HL-60 (cell line): ENCODE results near the gene SMOC1.

Experiments
- CTCF ChIP-seq: IDR thresholded peaks from one replicate; pipeline ENCODE4 v1.5.1; 2011; ENCODE audit warnings: low read length, control low read depth, inconsistent platforms; ENCODE audit not compliant: insufficient read depth
- GABPA ChIP-seq: IDR thresholded peaks from 2 replicates; pipeline ENCODE4 v1.6.1; 2012; ENCODE audit warnings: low read depth
- POLR2AphosphoS5 ChIP-seq: IDR thresholded peaks from 2 replicates; pipeline ENCODE4 v1.6.1; 2012; ENCODE audit warnings: low read depth
- TF ChIP-seq, protein P1 (sequence below): IDR thresholded peaks from 2 replicates; pipeline ENCODE4 v1.6.1; 2012; ENCODE audit warnings: low read depth; ENCODE audit not compliant: insufficient replicate concordance

- TF ChIP-seq CTCF (no peak), POLR2AphosphoS5 (no peak), GABPA (no peak)
- TF ChIP-seq, protein P1, sequence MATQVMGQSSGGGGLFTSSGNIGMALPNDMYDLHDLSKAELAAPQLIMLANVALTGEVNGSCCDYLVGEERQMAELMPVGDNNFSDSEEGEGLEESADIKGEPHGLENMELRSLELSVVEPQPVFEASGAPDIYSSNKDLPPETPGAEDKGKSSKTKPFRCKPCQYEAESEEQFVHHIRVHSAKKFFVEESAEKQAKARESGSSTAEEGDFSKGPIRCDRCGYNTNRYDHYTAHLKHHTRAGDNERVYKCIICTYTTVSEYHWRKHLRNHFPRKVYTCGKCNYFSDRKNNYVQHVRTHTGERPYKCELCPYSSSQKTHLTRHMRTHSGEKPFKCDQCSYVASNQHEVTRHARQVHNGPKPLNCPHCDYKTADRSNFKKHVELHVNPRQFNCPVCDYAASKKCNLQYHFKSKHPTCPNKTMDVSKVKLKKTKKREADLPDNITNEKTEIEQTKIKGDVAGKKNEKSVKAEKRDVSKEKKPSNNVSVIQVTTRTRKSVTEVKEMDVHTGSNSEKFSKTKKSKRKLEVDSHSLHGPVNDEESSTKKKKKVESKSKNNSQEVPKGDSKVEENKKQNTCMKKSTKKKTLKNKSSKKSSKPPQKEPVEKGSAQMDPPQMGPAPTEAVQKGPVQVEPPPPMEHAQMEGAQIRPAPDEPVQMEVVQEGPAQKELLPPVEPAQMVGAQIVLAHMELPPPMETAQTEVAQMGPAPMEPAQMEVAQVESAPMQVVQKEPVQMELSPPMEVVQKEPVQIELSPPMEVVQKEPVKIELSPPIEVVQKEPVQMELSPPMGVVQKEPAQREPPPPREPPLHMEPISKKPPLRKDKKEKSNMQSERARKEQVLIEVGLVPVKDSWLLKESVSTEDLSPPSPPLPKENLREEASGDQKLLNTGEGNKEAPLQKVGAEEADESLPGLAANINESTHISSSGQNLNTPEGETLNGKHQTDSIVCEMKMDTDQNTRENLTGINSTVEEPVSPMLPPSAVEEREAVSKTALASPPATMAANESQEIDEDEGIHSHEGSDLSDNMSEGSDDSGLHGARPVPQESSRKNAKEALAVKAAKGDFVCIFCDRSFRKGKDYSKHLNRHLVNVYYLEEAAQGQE, result no peak
Observed at GRCh38 chr14:69922198-69922597, 43.0 kb downstream of the SMOC1 start.
